SJCRH30 (cell line): ENCODE results near the gene OSBPL7. TPM values are rescaled to one million over a fixed set of nuclear protein-coding genes. Genes with fewer than 3 reads are reported as not detected.

Experiments used
- DNase-seq, 2 experiments: peaks; one replicate each; pipeline ENCODE4 v3.0.0-alpha.2; 2015 to 2020
- H3K27ac ChIP-seq: fragments of 250-450 bp; sonication (Bioruptor Pico); 2 replicates; pipeline ENCODE4 v1.5.1; 2020; ENCODE audit warnings: mild to moderate bottlenecking, moderate library complexity
- H3K27me3 ChIP-seq: fragments of 250-450 bp; sonication (Bioruptor Pico); 2 replicates; pipeline ENCODE4 v1.5.1; 2020; ENCODE audit warnings: mild to moderate bottlenecking, moderate library complexity
- H3K36me3 ChIP-seq: fragments of 250-450 bp; sonication (Bioruptor Pico); 2 replicates; pipeline ENCODE4 v1.5.1; 2020; ENCODE audit warnings: mild to moderate bottlenecking, moderate library complexity
- H3K4me1 ChIP-seq: fragments of 250-450 bp; sonication (Bioruptor Pico); 2 replicates; pipeline ENCODE4 v1.5.1; 2020; ENCODE audit warnings: mild to moderate bottlenecking, moderate library complexity
- H3K4me3 ChIP-seq: fragments of 250-450 bp; sonication (Bioruptor Pico); 2 replicates; pipeline ENCODE4 v1.5.1; 2020; ENCODE audit warnings: mild to moderate bottlenecking, moderate library complexity
- H3K9me3 ChIP-seq: fragments of 250-450 bp; sonication (Bioruptor Pico); replicated peaks from 2 replicates; pipeline ENCODE4 v1.5.1; 2020; ENCODE audit warnings: mild to moderate bottlenecking, moderate library complexity
- total RNA-seq: library from RNA; depleted of rRNA; stranded (reverse); fragments of >200 nt; shearing (Covaris generic); gene quantifications from 2 replicates; pipeline ENCODE4 v1.2.3, GENCODE V29; 2014; rRNA removed

The OSBPL7 gene
- total RNA-seq = 8.3 and 10.5 TPM in 2 replicates

DNA sequence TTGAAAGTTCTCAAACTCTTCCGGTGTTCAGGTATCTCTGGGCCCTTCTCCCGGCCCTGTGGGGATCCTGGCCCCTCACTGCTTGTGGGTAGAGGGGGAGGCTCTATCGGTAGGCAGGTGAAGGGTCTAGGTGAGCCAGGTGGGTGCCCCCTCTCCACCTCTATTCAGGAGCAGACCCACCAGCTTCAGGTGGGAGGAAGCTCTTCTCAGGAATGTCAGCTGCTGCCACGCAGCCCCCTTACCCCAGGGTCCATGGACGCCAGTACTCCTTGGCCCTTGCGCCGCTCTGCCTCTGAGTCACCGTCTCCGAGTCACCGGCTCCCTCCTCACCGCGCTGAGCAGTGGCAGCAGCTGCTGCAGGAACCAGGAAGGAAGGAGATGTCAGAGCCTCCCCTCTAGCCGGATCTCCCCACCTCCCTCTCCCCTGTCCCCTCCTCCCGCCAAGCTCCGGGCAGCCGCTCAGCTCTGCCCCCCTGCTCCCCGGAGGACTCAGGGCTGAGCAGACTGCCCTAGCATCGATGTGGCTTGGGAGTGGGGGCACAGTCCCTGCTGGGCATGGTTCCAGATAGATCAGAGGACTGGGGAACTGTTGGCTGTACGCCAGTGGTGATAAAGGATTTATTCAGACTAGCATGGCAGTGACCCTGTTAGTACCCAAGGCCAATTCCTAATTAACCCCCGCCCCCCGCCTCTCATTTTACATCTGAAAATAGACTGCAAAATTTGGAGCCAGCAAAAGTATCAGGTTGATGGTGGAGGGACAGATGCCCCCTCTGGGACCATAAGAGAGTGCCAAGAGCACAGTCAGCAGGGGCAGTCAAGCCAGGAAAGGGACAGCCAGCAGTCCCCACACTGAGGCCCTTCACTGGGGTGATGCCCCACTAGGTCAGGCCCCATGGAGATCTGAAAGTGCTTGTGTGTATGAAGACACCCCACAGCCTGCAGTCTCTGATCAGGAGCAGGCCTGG lies at the start of gene OSBPL7:
OSBPL7 (minus strand) TSS at position 371 of the 968 bp plus-strand sequence. CDS start 1,516 bp downstream, outside the sequence.
- Histone ChIP-seq H3K27ac (peak within 1 kb of the TSS; percentile 64), H3K27me3 (no peaks in the 10 kb centered on the region), H3K36me3 (0 out of 2 replicates have a peak, but pooled peaks cover 1% of the 10 kb centered on the region), H3K4me3 (peak within 1 kb of the TSS; percentile 65), H3K9me3 (no peaks in the 10 kb centered on the region), H3K4me1 (peaks cover 8% of the 10 kb centered on the region; the same call in 1 of the 2 replicates)
- DNase-seq = peak; percentile 97

DNA sequence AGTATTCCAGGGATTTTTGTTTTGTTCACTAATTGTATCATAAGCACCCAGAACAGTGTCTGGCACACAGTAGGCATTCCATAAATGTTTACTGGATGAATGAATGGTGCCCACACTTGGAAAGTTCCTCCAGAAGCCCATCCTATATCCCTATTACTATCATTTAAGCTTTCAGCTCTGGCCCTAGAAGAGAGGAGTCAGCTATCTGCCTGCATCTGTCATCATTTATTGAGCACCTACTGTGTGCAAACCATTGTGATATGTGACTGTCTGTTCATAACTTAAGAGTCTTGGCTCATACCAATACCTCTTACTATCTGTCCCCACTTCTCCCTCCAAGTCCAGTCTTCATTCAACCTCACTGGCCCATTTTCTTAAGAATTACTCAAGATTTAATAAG lies 49.5 kb upstream of the OSBPL7 start:
- no peak for DNase-seq
- Histone ChIP-seq H3K36me3 (no peaks in the 10 kb centered on the region), H3K27me3 (peaks cover 55% of the 10 kb centered on the region), H3K4me3 (no peak overlapping the region), H3K9me3 (no peaks in the 10 kb centered on the region), H3K4me1 (no peaks in the 10 kb centered on the region), H3K27ac (no peak overlapping the region)

GRCh38 chr17:47870056-47870455 lies 48.5 kb upstream of the OSBPL7 start:
- no peak for DNase-seq
- Histone ChIP-seq H3K4me3 (no peak overlapping the region), H3K27me3 (peaks cover 56% of the 10 kb centered on the region)

GRCh38 chr17:47869114-47869513 lies 47.5 kb upstream of the OSBPL7 start:
- H3K9me3 ChIP-seq = no peaks in the 10 kb centered on the region
- H3K4me3 ChIP-seq = no peak overlapping the region
- H3K27me3 ChIP-seq = peaks cover 60% of the 10 kb centered on the region
- no peaks in the 10 kb centered on the region for H3K4me1 ChIP-seq
- no peak overlapping the region for H3K27ac ChIP-seq
- H3K36me3 ChIP-seq = no peaks in the 10 kb centered on the region
- DNase-seq = no peak

More at GRCh38 chr17:47870056-47870455, 48.5 kb upstream of the OSBPL7 start:
- Histone ChIP-seq H3K9me3 (no peaks in the 10 kb centered on the region), H3K4me1 (no peaks in the 10 kb centered on the region), H3K27ac (no peak overlapping the region), H3K36me3 (no peaks in the 10 kb centered on the region)

GRCh38 chr17:47867813-47868533 lies 46.4 kb upstream of the OSBPL7 start:
- Histone ChIP-seq H3K27ac (no peak overlapping the region), H3K4me3 (no peak overlapping the region), H3K4me1 (no peaks in the 10 kb centered on the region; the same call in 1 of the 2 replicates), H3K36me3 (no peaks in the 10 kb centered on the region), H3K9me3 (no peaks in the 10 kb centered on the region), H3K27me3 (peaks cover 50% of the 10 kb centered on the region)
- DNase-seq = no peak

DNA sequence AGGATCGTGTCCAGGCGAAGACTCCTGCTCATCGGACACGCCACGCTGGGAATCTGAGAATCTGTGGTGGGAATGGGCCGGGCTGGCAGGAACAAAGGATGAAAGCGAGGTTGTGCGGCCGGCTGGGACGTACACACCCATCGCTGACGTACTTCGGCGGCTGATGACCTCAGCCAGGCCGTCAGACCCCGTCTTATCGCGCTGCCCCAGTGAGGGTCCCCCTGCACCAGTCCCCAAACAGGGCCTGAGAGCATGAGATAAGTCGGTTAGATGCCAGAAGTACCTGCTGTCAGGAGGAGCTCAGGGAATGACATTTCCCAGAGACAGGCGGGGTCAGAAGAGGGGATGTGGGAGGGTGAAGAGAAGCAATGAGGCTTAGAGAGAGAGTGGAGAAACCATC lies 45.3 kb upstream of the OSBPL7 start:
- no peak overlapping the region for H3K27ac ChIP-seq
- peaks cover 39% of the 10 kb centered on the region for H3K27me3 ChIP-seq
- H3K9me3 ChIP-seq = no peaks in the 10 kb centered on the region
- H3K4me3 ChIP-seq = no peak overlapping the region
- no peaks in the 10 kb centered on the region; the same call in 1 of the 2 replicates for H3K4me1 ChIP-seq
- no peaks in the 10 kb centered on the region for H3K36me3 ChIP-seq
- no peak for DNase-seq

- no peak overlapping the region for H3K27ac ChIP-seq
- DNase-seq = no peak
- H3K36me3 ChIP-seq = no peaks in the 10 kb centered on the region
- peaks cover 27% of the 10 kb centered on the region for H3K27me3 ChIP-seq
- no peaks in the 10 kb centered on the region; the same call in 1 of the 2 replicates for H3K4me1 ChIP-seq
- H3K9me3 ChIP-seq = no peaks in the 10 kb centered on the region
- no peak overlapping the region for H3K4me3 ChIP-seq
Observed at GRCh38 chr17:47864791-47865216, 43.2 kb upstream of the OSBPL7 start.

DNA sequence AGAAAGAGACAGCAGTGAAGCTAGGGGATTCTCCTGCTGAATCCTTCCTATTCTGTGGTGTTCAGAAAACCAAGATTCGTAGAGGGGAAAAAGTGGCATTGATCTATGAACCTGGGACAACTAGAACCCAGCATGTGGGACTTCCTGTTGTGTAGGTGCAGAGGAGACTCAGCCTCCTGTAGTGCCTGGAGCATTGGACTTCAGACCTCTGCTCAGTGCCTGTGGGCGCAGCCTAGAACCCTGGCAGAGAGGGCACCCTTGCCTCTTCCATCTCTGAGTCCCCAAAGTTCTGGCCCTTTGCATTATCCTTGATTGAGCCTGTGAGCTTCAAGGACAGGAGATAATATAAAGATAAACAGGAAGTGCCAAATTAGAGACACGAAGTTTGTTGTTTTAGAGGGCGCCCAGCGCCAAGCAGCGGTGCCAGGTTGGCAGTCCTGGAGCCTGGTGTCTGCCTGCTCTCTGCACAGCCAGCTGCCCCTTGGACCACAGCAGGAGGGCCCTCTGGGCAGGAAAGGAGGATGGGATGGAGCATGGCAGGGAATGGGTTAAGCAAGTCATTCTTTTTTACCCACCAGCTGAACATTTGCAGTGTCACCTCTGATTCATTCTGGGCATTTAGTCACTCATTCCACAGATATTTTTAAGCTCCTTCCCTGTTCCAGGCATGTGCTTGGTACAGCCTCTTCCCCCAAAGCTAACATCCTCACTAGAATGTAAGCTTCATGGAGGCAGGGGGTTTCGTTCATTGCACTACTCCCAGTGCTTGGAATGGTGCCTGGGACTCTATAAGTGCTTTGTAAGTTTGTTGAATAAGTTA lies 41.2 kb upstream of the OSBPL7 start:
- DNase-seq = no peak
- Histone ChIP-seq H3K27ac (no peak overlapping the region), H3K9me3 (no peaks in the 10 kb centered on the region), H3K36me3 (no peaks in the 10 kb centered on the region), H3K4me3 (no peak overlapping the region), H3K27me3 (peaks cover 30% of the 10 kb centered on the region), H3K4me1 (no peaks in the 10 kb centered on the region; the same call in 1 of the 2 replicates)

DNA sequence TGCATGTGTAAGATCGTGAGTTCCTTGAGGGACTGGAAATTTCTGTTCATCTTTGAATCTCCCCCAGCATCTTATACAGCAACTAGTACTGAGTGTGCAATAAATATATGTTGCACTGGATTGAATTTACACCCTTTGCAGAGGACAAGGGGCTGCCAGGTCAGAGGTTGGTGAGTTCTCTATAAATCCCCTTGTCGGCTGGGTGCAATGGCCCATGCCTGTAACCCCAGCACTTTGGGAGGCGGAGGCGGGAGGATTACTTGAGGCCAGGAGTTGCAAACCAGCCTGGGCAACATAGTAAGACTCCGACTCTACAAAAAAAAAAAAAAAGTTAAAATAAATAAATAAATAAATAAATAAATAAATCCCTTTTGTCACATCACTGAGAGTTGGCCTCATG lies 38.8 kb upstream of the OSBPL7 start:
- DNase-seq = no peak
- Histone ChIP-seq H3K9me3 (no peaks in the 10 kb centered on the region), H3K4me3 (no peak overlapping the region), H3K27ac (no peak overlapping the region), H3K4me1 (no peaks in the 10 kb centered on the region; the same call in 1 of the 2 replicates), H3K36me3 (no peaks in the 10 kb centered on the region), H3K27me3 (peaks cover 31% of the 10 kb centered on the region)

DNA sequence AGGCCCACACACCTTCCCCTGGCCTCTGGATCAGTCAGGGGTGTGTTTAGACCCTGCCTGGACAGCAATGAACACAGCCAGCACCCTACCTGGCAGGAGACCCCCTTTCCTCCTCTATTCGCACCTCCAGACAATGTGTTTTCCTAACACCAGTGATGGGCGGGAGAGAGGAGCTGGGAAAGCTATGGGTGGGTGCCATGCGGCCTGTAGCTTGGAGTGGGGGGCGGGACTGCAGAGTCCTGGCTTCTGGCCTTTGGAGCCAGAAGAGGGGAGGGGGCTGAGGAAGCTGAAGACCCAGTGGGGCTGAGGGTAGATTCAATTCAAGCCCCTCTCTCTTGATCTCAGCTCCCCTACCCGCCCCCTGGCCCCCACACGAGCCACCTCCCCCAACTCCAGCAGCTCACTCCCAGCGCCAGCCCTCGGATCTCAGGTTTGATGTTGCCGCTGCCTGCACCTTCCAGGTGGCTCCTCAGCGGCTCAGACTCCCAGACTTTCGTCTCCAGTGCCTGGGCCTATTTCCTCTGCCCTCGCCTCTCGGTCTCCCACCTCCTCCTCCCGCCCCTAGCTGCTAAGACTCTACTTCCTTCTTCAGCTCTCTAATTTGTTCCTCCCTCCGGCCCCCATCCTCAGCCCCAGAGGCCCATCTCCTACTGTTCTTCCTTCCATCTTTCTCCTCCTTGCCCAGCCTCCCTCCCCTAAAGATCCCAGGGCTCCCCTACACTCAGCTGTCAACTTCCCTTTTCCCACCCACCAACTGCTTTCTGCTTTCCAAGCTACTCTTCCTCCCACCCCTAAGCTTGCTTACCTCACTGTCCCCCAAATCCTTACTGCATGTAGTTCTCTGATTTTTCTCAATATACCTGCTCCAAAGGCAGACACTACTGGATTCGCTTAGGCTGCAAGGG lies 36.2 kb upstream of the OSBPL7 start:
- no peak overlapping the region for H3K4me3 ChIP-seq
- H3K36me3 ChIP-seq = no peaks in the 10 kb centered on the region
- no peaks in the 10 kb centered on the region; the same call in 1 of the 2 replicates for H3K4me1 ChIP-seq
- H3K9me3 ChIP-seq = no peaks in the 10 kb centered on the region
- DNase-seq = no peak
- no peak overlapping the region for H3K27ac ChIP-seq
- H3K27me3 ChIP-seq = peaks cover 49% of the 10 kb centered on the region

DNA sequence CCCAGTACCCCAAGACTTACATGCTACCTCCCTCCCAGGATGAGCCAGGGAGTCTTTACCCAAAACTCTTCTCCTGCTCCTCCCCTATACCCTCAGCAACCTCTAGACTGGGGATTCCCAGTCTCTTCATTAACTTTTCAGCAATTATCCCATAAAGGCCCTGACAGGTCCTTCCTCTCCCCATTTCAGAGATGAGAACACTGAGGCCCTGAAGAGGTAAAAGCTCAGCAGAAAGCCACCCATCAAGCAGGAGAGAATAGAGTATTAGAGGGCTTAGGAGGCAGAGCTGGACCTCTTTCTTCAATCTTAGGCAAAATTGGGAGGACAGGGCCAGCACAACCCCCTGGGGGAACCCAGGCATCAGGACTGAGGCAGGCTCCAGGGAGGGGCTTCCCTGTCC lies 35.2 kb upstream of the OSBPL7 start:
- Histone ChIP-seq H3K27ac (no peak overlapping the region), H3K4me1 (no peaks in the 10 kb centered on the region), H3K36me3 (no peaks in the 10 kb centered on the region), H3K4me3 (no peak overlapping the region), H3K9me3 (no peaks in the 10 kb centered on the region), H3K27me3 (peaks cover 57% of the 10 kb centered on the region)
- DNase-seq = no peak

- no peaks in the 10 kb centered on the region for H3K36me3 ChIP-seq
- no peak overlapping the region for H3K27ac ChIP-seq
- H3K4me1 ChIP-seq = no peaks in the 10 kb centered on the region
- H3K9me3 ChIP-seq = no peaks in the 10 kb centered on the region
- DNase-seq = no peak
- H3K27me3 ChIP-seq = peaks cover 61% of the 10 kb centered on the region
- no peak overlapping the region for H3K4me3 ChIP-seq
Observed at GRCh38 chr17:47855737-47856136, 34.1 kb upstream of the OSBPL7 start.

DNA sequence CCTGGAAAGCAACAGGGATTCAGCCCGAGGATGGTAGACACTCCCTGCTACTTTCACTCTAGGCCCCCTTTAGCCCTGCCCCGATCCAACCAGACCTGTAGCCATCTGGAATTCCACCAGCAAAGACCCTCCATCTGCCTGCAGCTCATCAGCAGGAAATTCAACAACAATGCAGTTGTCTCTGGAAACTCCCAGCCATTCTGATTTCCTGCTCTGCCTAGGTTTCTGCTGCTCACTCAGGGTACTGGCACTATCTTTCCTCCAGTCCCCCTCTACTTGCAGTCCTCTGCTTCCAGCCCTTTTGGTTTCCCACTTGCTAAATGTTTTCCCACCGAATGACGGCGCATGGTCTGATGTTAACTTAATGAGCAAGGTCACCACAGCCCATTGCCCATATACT lies 32.0 kb upstream of the OSBPL7 start:
- Histone ChIP-seq H3K9me3 (no peaks in the 10 kb centered on the region), H3K27me3 (peaks cover 72% of the 10 kb centered on the region), H3K36me3 (no peaks in the 10 kb centered on the region), H3K4me3 (no peak overlapping the region), H3K27ac (no peak overlapping the region), H3K4me1 (no peaks in the 10 kb centered on the region)
- no peak for DNase-seq
